ENCODE measurements around the gene RALY.

Gene RALY

DNA sequence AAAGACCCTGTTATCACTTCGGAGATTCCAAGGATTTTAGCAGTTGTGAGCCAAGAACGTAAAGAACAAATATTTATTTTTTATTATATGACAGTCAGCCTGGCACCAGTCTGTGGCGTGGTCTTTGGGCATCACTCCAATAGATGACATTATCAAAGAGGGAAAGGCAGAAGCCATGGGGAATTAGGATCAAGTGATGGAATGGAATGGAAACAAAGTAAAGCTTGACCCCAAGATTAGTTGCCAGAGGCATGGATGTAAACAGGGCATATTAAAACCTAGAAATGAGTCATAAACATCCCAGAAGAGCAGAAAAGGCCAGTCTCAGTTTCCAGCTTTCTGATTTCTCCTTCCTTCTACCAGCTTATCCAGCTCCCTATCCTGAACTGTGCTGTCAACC is 106.9 kb downstream of the RALY start:
- Mint-ChIP-seq H3K27ac (no peak overlapping the region), H3K36me3 (ENCODE audit: low read depth) (peaks cover 84% of the 10 kb centered on the region), H3K9me3 (no peaks in the 10 kb centered on the region), H3K27me3 (no peaks in the 10 kb centered on the region), H3K4me3 (no peak overlapping the region), H3K4me1 (peaks cover 37% of the 10 kb centered on the region)
- no peak for DNase-seq
- no peak for ATAC-seq

DNA sequence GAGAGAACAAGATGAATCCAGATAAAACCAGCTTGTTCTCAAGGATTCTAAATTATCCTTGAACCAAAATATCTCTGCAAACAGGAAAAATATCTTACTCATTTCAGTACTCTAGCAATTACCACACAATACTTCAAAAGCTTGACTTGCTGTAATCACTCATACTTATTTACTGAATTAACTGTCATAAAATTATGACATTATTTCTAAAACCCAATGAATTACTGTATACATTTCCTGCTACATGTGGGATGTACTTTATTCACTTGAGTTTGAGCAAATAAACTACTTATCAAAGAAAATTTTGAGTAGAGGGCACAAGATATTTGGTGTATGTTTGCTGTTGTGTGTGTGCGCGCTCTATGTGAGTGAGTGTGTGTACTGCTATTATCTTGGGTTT is 108.6 kb downstream of the RALY start:
- Mint-ChIP-seq H3K36me3 (ENCODE audit: low read depth) (peaks cover 82% of the 10 kb centered on the region), H3K27ac (peak overlapping the region; percentile 73), H3K4me3 (no peak overlapping the region), H3K9me3 (no peaks in the 10 kb centered on the region), H3K4me1 (peaks cover 54% of the 10 kb centered on the region), H3K27me3 (no peaks in the 10 kb centered on the region)
- ATAC-seq (no peak), DNase-seq (no peak)

DNA sequence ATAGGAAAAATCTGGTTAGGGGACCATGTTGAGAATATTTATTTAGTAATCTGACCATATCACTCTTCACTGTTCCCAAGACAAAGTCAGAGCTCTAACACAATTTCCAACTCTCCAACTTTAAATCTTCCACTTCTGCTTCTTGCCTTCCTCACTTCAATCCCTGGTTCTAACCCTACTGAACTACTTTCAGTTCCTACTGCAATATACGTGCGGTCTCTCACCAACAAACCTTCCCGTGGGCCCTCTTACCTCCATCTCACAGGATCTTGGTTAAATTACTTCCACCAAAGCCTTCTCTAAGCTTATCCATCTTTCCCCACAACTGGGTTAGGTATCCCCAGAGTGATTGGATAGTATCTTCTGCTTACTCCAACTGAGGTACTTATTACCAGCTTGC is 110.3 kb downstream of the RALY start:
- ATAC-seq = no peak
- no peak for DNase-seq
- Mint-ChIP-seq H3K36me3 (ENCODE audit: low read depth) (peaks cover 89% of the 10 kb centered on the region), H3K4me1 (peaks cover 69% of the 10 kb centered on the region), H3K4me3 (no peak overlapping the region), H3K9me3 (no peaks in the 10 kb centered on the region), H3K27me3 (no peaks in the 10 kb centered on the region), H3K27ac (peak overlapping the region; percentile 67)

DNA sequence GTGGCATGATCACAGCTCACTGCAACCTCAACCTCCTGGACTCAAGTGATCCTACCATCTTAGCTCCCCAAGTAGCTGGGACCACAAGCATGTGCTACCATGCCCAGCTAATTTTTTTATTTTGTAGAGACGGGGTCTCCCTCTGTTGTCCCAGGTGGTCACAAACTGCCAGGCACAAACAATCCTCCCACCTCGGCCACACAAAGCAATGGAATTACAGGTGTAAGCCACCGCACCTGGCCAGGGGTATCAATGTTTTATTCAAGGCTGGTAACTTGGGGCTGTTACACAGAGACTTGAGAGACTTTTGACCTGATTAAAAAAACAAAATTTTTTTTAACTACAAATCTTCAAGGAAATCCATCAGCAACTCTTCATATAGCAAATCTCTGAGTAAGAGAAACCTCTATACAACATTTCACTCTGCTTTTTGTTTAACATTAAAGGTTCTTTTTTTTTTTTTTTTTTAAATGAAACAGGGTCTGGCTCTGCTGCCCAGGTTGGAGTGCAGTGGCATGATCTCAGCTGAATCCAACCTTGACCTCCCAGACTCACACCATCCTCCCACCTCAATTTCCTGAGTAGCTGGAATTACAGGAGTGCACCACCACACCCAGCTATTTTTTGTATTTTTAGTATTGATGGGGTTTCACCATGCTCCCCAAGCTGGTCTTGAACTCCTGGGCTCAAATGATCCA is 112.4 kb downstream of the RALY start:
- Mint-ChIP-seq H3K27me3 (no peaks in the 10 kb centered on the region), H3K27ac (peak overlapping the region; percentile 54), H3K9me3 (no peaks in the 10 kb centered on the region), H3K4me3 (peak overlapping the region; percentile 26), H3K36me3 (ENCODE audit: low read depth) (peaks cover 93% of the 10 kb centered on the region), H3K4me1 (peaks cover 86% of the 10 kb centered on the region)
- ATAC-seq = no peak
- no peak for DNase-seq

DNA sequence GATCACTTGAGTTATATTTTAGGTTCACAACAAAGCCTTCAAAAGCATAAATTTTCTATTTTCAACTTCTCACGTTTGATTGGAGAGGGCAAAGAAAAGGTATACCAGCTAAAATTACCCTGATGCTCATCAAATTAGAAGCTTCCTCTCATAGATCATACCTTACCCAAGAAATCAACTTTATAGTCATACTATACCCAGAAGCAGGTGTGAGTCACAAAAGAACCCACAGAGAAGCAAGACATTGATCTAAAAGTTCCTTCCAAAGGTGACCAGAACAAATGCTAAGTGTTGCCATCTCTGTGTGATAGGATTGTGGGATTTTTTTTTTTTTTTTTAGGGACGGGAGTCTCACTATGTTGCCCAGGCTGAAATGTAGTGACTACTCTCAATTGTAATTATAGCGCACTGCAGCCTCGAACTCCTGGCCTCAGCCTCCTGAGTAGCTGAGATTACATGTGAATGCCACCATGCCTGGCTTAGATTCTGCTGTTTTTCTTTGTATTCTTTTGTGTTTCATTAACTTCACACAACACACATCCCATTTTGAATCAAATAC is 115.0 kb downstream of the RALY start:
- ATAC-seq (peak; percentile 50), DNase-seq (no peak)
- Mint-ChIP-seq H3K9me3 (no peaks in the 10 kb centered on the region), H3K4me1 (peaks cover 80% of the 10 kb centered on the region), H3K27ac (peak overlapping the region; percentile 82), H3K4me3 (peak overlapping the region; percentile 91), H3K27me3 (peaks cover 3% of the 10 kb centered on the region), H3K36me3 (ENCODE audit: low read depth) (peaks cover 76% of the 10 kb centered on the region)

DNA sequence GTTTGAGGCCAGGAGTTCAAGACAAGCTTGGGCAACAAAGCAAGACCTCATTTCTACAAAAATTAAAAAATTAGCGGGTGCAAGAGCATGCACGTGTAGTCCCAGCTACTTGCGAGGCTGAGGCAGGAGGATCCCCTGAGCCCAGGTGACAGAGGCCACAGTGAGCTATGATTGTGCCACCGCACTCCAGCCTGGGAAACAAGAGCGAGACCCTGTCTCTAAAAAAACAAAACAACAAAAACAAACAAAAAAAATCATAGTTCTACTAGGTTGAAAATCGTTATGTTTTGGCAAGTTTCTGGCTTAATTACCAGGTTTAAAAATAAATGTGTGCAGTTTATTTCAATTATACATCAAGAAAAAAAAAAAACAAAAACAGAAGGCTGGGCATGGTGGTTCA is 115.7 kb downstream of the RALY start:
- ATAC-seq = no peak
- Mint-ChIP-seq H3K36me3 (ENCODE audit: low read depth) (peaks cover 69% of the 10 kb centered on the region), H3K9me3 (no peaks in the 10 kb centered on the region), H3K27ac (peak overlapping the region; percentile 67), H3K27me3 (peaks cover 3% of the 10 kb centered on the region), H3K4me1 (peaks cover 74% of the 10 kb centered on the region), H3K4me3 (peak overlapping the region; percentile 91)
- DNase-seq = no peak

DNA sequence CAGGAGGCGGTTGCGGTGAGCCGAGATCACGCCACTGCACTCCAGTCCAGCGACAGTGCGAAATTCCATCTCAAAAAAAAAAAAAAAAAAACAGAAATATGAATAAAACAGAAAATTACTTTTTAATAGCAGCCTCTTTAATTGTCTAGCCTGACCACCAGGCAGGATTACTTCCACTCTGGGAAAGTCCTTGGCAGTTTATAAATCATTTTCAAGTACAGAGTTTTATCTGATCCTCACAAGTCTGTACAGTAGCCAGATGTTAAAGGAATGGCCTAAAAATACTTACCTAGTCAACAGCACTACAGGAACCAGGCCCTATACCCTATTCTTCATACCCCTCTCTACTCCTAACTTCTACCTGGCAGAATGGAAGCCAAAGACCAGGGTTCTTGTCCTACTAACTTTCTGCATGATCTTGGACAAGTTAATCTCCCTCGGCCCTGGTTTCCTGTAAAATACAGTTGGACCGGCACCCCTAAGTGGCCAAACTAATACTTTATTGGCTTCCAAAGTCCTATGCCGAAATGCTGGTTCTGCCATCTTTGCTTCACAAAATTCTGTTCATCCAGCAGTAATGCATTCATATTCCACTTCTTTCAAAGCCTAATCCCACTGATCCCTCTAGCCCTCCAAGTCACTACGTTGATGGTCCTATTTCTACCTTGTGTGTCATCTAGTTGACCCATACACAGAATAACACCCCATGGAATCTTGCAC is 116.5 kb downstream of the RALY start:
- ATAC-seq = no peak
- Mint-ChIP-seq H3K27ac (peak overlapping the region; percentile 99), H3K4me1 (peaks cover 67% of the 10 kb centered on the region), H3K9me3 (no peaks in the 10 kb centered on the region), H3K4me3 (peak overlapping the region; percentile 91), H3K27me3 (peaks cover 3% of the 10 kb centered on the region), H3K36me3 (ENCODE audit: low read depth) (peaks cover 61% of the 10 kb centered on the region)
- DNase-seq = no peak

DNA sequence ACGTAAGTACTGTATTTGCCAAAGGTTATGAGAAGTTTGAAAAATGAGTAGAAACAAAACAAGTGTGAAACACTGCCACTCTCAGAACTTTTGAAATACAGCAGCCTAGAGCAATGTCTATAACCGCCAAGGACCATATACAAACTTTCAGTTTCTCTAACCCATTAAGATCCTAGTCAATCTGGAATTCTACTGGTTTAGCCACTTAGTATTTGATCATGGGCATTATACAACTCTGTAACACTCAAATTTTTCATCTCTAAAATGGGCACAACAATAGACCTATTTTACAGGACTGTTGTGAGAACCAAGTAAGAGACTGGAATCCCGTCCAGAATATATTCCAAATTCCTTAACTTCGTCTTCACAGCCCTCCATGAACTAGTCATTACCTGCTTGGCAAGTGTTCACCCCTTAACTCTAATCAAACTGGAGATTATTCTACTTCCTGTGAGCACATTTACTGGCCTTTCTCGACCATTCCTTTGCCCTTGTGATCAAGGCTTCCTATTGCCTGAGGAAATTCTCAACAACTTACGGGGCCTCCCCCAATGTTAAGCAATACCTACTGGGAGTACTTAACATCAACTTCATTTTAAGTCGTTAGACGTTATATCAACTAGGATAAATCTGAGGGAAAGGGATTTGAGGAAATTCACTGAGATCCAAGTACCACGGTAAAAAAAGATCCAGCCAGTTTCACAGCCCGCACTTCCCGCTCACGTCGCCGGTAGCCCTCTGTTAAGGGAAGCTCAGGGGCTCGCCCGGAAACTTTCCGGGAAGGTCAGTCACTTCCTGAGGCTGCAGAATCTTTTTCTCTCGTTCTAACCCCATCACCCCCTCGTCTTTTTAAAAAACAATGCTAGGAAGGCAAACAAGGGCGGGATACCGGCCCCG is 117.3 kb downstream of the RALY start:
- Mint-ChIP-seq H3K4me1 (peaks cover 59% of the 10 kb centered on the region), H3K9me3 (no peaks in the 10 kb centered on the region), H3K27ac (peak overlapping the region; percentile 99), H3K27me3 (peaks cover 3% of the 10 kb centered on the region), H3K36me3 (ENCODE audit: low read depth) (peaks cover 53% of the 10 kb centered on the region), H3K4me3 (peak overlapping the region; percentile 91)
- DNase-seq (no peak), ATAC-seq (peak; percentile 7)

DNA sequence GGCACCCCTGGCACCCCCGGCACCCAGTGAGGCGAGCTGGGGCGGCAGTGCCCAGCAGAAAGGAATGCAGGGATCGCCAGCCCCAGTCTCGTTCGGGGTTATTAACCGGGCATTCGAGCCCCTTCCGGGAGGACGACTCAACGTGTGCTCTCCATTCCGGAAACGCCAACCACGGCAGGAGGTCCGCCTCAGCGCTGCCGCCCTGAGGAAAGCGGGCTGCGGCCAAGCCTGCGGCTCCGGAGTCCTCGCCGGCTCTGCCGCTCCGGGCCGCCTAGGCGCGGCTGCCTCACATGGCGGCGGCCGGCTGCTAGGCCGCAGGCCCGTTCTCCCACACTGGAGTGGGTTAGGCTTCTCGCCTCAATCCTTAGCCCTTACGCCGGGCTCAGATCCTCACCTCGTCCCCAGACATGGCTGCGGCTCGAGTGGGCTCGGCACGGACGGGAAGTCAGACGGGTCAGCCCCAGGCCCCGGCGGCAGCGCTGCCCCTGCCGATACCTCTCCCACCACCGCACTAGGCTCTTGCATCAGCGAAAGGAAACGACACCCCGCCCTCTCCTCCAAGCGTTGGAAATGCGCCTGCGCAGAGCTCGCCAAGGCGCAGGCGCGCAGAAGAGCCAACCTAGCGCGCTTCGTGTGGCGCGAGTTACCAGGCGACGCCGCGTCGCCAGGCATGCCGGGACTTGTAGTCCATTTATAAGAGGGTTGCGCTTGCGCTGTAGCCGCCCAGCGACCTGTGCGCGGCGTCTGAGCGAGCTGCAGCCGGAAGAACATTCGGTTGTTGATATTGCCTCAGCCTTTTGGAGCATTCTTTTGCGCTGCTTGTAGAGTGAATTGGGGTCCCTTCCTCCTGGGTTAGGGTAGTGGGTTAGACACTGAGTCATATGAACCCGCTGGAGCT is 118.2 kb downstream of the RALY start, which contains the start of gene EIF2S2:
Gene EIF2S2 (minus strand): TSS at position 542 of the 898 bp plus-strand sequence. CDS start 133 bp downstream, at position 409.
- Mint-ChIP-seq H3K4me1 (peaks cover 51% of the 10 kb centered on the region), H3K4me3 (peak within 1 kb of the TSS; percentile 91), H3K27ac (peak within 1 kb of the TSS; percentile 99), H3K36me3 (ENCODE audit: low read depth) (peaks cover 45% of the 10 kb centered on the region), H3K27me3 (peaks cover 3% of the 10 kb centered on the region), H3K9me3 (no peaks in the 10 kb centered on the region)
- DNase-seq = peak; percentile 92
- ATAC-seq = peak; percentile 90

DNA sequence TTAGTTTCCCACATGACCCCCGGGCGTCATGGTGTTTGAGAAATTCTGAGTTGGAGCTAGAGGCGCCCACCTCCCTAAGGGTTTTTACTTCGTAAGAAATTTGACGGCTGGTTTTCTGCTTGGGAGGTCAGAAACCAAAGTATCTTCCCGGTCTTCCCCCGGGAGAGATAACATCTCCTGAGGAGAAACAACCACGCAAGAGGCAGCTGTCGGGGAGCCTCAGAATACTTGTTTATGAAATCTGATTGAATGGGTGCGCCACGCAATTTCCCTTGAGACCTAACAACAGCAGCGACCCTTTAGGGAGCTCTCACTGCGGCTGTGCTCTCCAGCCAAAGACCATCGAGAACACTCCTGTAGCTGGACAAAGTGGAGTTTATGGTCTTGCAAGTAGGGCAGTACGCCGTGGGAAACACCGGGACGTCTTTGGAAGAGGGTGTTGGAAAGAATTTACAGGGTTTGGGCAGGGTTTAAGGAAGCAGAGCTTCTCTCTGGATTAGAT is 118.9 kb downstream of the RALY start:
- DNase-seq (no peak), ATAC-seq (no peak)
- Mint-ChIP-seq H3K9me3 (no peaks in the 10 kb centered on the region), H3K36me3 (ENCODE audit: low read depth) (peaks cover 39% of the 10 kb centered on the region), H3K27ac (peak overlapping the region; percentile 99), H3K27me3 (peaks cover 3% of the 10 kb centered on the region), H3K4me3 (peak overlapping the region; percentile 91), H3K4me1 (peaks cover 44% of the 10 kb centered on the region)

DNA sequence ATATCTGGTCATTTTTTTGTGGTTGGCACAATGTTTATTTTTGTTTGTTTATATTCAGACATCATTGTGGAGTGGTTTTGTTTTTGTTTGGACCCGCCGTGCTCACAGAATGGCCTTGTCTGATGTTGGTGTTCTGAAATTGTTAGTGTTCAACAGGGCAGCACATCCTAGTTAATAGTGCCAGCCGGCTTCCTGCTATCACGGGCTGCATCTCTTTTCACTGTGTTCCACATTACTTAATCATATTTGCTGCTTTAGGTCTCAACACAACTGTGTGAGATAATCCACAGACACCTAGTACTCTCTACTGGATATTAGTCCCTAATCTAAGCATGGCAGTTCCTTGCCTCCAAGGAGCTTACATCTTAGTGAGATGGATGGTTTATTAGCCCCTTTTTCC is 121.1 kb downstream of the RALY start:
- DNase-seq = no peak
- Mint-ChIP-seq H3K9me3 (no peaks in the 10 kb centered on the region), H3K27ac (no peak overlapping the region), H3K36me3 (ENCODE audit: low read depth) (peaks cover 18% of the 10 kb centered on the region), H3K4me1 (peaks cover 22% of the 10 kb centered on the region), H3K27me3 (peaks cover 3% of the 10 kb centered on the region), H3K4me3 (no peak overlapping the region)
- no peak for ATAC-seq

DNA sequence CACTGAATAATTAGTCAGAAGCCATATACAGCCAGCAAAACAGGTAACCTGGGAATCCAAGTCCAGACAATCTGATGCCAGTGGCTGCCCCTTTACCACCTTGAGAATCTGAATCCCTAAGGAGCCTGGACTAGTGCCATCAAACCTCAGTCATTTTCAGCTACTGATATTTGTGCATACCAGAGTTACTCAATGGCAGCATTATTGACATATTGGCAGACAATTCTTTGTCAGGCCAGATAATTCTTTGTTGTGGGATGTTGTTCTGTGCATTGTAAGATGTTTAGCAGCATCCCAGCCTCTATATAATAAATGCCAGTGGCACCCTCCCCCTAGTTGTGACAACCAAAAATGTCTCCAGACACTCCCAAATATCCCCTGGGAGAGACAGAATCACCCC is 121.5 kb downstream of the RALY start:
- H3K36me3 Mint-ChIP-seq (ENCODE audit: low read depth) = peaks cover 15% of the 10 kb centered on the region
- H3K4me1 Mint-ChIP-seq = peaks cover 19% of the 10 kb centered on the region
- no peak for ATAC-seq
- H3K27me3 Mint-ChIP-seq = peaks cover 3% of the 10 kb centered on the region
- H3K4me3 Mint-ChIP-seq = no peak overlapping the region
- no peaks in the 10 kb centered on the region for H3K9me3 Mint-ChIP-seq
- H3K27ac Mint-ChIP-seq = no peak overlapping the region
- DNase-seq = no peak

DNA sequence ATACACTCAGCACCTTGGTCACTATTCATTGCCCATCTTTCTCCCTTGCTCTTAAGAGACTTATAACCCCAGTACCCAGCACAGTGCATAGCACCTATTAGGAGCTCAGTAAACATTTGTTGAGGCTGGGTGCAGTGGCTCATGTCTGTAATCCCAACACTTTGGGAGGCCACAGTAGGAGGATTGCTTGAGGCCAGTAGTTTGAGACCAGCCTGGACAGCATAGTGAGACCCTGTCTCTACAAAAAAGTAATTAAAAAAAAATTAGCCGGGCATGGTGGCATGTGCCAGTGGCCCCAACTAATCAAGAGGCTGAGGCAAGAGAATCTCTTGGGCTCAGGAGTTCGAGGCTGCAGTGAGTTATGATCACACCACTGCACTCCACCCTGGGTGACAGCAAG is 126.5 kb downstream of the RALY start:
- Mint-ChIP-seq H3K4me3 (no peak overlapping the region), H3K9me3 (no peaks in the 10 kb centered on the region), H3K27ac (no peak overlapping the region), H3K36me3 (ENCODE audit: low read depth) (no peaks in the 10 kb centered on the region), H3K4me1 (peaks cover 11% of the 10 kb centered on the region), H3K27me3 (no peaks in the 10 kb centered on the region)
- ATAC-seq (no peak), DNase-seq (no peak)

All from activated naive CD8-positive, alpha-beta T cell treated with anti-CD3 and anti-CD28 coated beads, Interleukin-2, amount 50 U/mL, for 24 hours (primary cell).